Measurements from ENCODE around the gene SMYD3.

GRCh38 chr1:246267426-246267825 lies 239.7 kb downstream of the SMYD3 start:
- TF ChIP-seq CTCF (IDR thresholded peaks at IDR 0.05; ENCODE audit: insufficient read depth, low read depth, low read length) = no peak
- TF ChIP-seq EZH2 (IDR thresholded peaks at IDR 0.05; ENCODE audit: insufficient read depth, low read length) = no peak

Data from astrocyte (in vitro differentiated cells and primary cell).